Prostate gland (tissue), 2 donors: ENCODE data around the gene GPRC5B. TPM values are rescaled to one million over a fixed set of nuclear protein-coding genes. Genes with fewer than 3 reads are reported as not detected.

ENCODE experiments used
- DNase-seq: peaks from one replicate; pipeline ENCODE4 v3.0.0-alpha.2; 2019; ENCODE audit warnings: low spot score
- H3K27ac ChIP-seq, 2 donors: fragments of 200-600 bp; sonication (generic); 2 replicates each; pipeline ENCODE4 v1.5.1; 2017 to 2019
- H3K27me3 ChIP-seq: fragments of 200-600 bp; sonication (generic); replicated peaks from 2 replicates; pipeline ENCODE4 v1.5.1; 2019; ENCODE audit not compliant: insufficient read depth
- H3K36me3 ChIP-seq, 2 donors: fragments of 200-600 bp; sonication (generic); 1 replicate in 1 of 2; 2 replicates in 1 of 2; pipeline versions ENCODE4 v1.5.1 to v1.8.1; 2017 to 2019
- H3K4me1 ChIP-seq: fragments of 200-600 bp; sonication (generic); replicated peaks from 2 replicates; pipeline ENCODE4 v1.5.1; 2019
- H3K4me3 ChIP-seq, 2 donors: fragments of 200-600 bp; sonication (generic); 2 replicates each; pipeline ENCODE4 v1.5.1; 2017 to 2019
- H3K9me3 ChIP-seq: fragments of 200-600 bp; sonication (generic); 2 replicates; pipeline ENCODE4 v1.5.1; 2017
- CTCF ChIP-seq, 4 experiments: fragments of 200-600 bp in 2 of 4; fragments of 450-650 bp in 2 of 4; sonication (generic) in 2 of 4; IDR thresholded peaks; 1 replicate in 3 of 4; 2 replicates in 1 of 4; pipeline ENCODE4 v1.5.1; 2016 to 2019; ENCODE audit warnings: antibody characterized with exemption in 4 of 4, mild to moderate bottlenecking in 2 of 4, moderate library complexity in 2 of 4
- POLR2A ChIP-seq: fragments of 450-650 bp; IDR thresholded peaks from one replicate; pipeline ENCODE4 v1.6.1; 2016; ENCODE audit warnings: antibody characterized with exemption, mild to moderate bottlenecking
- POLR2AphosphoS5 ChIP-seq: sonication (generic); formaldehyde crosslinking; IDR thresholded peaks from one replicate; pipeline ENCODE4 v1.6.1; 2017; ENCODE audit warnings: antibody characterized with exemption
- WGBS: methylation state at CpG from one replicate; pipeline ENCODE4 v1.1.5; 2018; 5-methylcytosine and 5-hydroxymethylcytosine counted together
- intact Hi-C: fragments of 100-400 bp; cut with DNase I; formaldehyde crosslinking; loops from one replicate; pipeline ENCODE4 v1.14.2; 2022
- total RNA-seq, 2 donors: library from RNA; depleted of rRNA; stranded (reverse); fragments of >200 nt; gene quantifications; one replicate each; pipeline ENCODE4 v1.1.0, GENCODE V29; 2016

The GPRC5B gene
- total RNA-seq, 2 donors from 2014 or later: 19.4 to 256 TPM

- Histone ChIP-seq H3K4me3 (no peak overlapping the region), H3K9me3 (no peaks in the 10 kb centered on the region), H3K36me3 (no peaks in the 10 kb centered on the region), H3K27me3 (no peaks in the 10 kb centered on the region), H3K4me1 (no peaks in the 10 kb centered on the region), H3K27ac (no peak overlapping the region)
- TF ChIP-seq POLR2AphosphoS5: no peak
- TF ChIP-seq CTCF (IDR thresholded peaks at IDR 0.05): no peak
- no peak for TF ChIP-seq POLR2A
- no peak for DNase-seq
- intact Hi-C loops: no loop called here
- WGBS: 89% methylated on average over 6 of the region's 6 CpGs
These were observed 61.3 kb downstream of the GPRC5B start for GRCh38 chr16:19823322-19823721.

GRCh38 chr16:19822533-19822932, 62.1 kb downstream of the GPRC5B start:
- no peak for DNase-seq
- intact Hi-C loops: no loop called here
- TF ChIP-seq CTCF (IDR thresholded peaks at IDR 0.05) (no peak), POLR2AphosphoS5 (no peak), POLR2A (no peak)
- Histone ChIP-seq H3K27ac (no peak overlapping the region), H3K4me1 (no peaks in the 10 kb centered on the region), H3K36me3 (no peaks in the 10 kb centered on the region), H3K4me3 (no peak overlapping the region), H3K9me3 (no peaks in the 10 kb centered on the region), H3K27me3 (no peaks in the 10 kb centered on the region)
- WGBS: 83% methylated on average over 2 of the region's 2 CpGs

- no peaks in the 10 kb centered on the region for H3K4me1 ChIP-seq
These were observed 66.8 kb downstream of the GPRC5B start for GRCh38 chr16:19817875-19818274.

GRCh38 chr16:19817122-19817521, 67.5 kb downstream of the GPRC5B start:
- intact Hi-C loops: no loop called here
- Histone ChIP-seq H3K27me3 (no peaks in the 10 kb centered on the region), H3K36me3 (no peaks in the 10 kb centered on the region), H3K27ac (no peak overlapping the region), H3K4me3 (no peak overlapping the region), H3K9me3 (no peaks in the 10 kb centered on the region), H3K4me1 (no peaks in the 10 kb centered on the region)
- WGBS: 79% methylated on average over 3 of the region's 3 CpGs
- no peak for DNase-seq
- TF ChIP-seq POLR2A (no peak), CTCF (IDR thresholded peaks at IDR 0.05) (no peak), POLR2AphosphoS5 (no peak)

More at GRCh38 chr16:19817875-19818274, 66.8 kb downstream of the GPRC5B start:
- 92% methylated on average over 7 of the region's 7 CpGs for WGBS
- no peaks in the 10 kb centered on the region for H3K27me3 ChIP-seq
- no peak overlapping the region for H3K27ac ChIP-seq
- intact Hi-C loops: no loop called here
- TF ChIP-seq POLR2AphosphoS5 (no peak), CTCF (IDR thresholded peaks at IDR 0.05) (no peak), POLR2A (no peak)
- H3K9me3 ChIP-seq: no peaks in the 10 kb centered on the region
- H3K36me3 ChIP-seq: no peaks in the 10 kb centered on the region
- DNase-seq: no peak
- H3K4me3 ChIP-seq: no peak overlapping the region

- WGBS: 72% methylated on average over 2 of the region's 2 CpGs
- no peak overlapping the region for H3K27ac ChIP-seq
- no peaks in the 10 kb centered on the region for H3K4me1 ChIP-seq
- H3K36me3 ChIP-seq: no peaks in the 10 kb centered on the region
- H3K27me3 ChIP-seq: no peaks in the 10 kb centered on the region
- TF ChIP-seq CTCF (IDR thresholded peaks at IDR 0.05) (no peak), POLR2A (no peak), POLR2AphosphoS5 (no peak)
- H3K4me3 ChIP-seq: no peak overlapping the region
- no peaks in the 10 kb centered on the region for H3K9me3 ChIP-seq
- intact Hi-C loops: no loop called here
- DNase-seq: no peak
These were observed 69.2 kb downstream of the GPRC5B start for GRCh38 chr16:19815418-19815817.
